Measurements from ENCODE around the gene IGDCC3.

- no peak for TF ChIP-seq CTCF (IDR thresholded peaks at IDR 0.05; ENCODE audit: low read depth, low read length)
- no peak for TF ChIP-seq POLR2A (IDR thresholded peaks at IDR 0.05; ENCODE audit: extremely low read depth, insufficient read length)
- TF ChIP-seq MAX (IDR thresholded peaks at IDR 0.05; ENCODE audit: low read depth, low read length) = no peak
- no peak for TF ChIP-seq MYC (IDR thresholded peaks at IDR 0.05; ENCODE audit: low read depth, low read length)
Observed at GRCh38 chr15:65396283-65396964, 18.6 kb upstream of the IGDCC3 start.

Data from NB4 (cell line).